GM18907 (cell line): ENCODE results near the gene IFITM1.
"Not testable (repeated sequence)": the region's sequence is repeated elsewhere in the genome, so short reads cannot be mapped to it uniquely, and the experiment has no call there.

ENCODE experiments used
- ATAC-seq: cut with Tn5 transposase; IDR thresholded peaks from one replicate; pipeline ENCODE4 v1.9.1; 2021; ENCODE audit warnings: mild to moderate bottlenecking, moderate library complexity; ENCODE audit not compliant: unreplicated experiment

Gene IFITM1

DNA sequence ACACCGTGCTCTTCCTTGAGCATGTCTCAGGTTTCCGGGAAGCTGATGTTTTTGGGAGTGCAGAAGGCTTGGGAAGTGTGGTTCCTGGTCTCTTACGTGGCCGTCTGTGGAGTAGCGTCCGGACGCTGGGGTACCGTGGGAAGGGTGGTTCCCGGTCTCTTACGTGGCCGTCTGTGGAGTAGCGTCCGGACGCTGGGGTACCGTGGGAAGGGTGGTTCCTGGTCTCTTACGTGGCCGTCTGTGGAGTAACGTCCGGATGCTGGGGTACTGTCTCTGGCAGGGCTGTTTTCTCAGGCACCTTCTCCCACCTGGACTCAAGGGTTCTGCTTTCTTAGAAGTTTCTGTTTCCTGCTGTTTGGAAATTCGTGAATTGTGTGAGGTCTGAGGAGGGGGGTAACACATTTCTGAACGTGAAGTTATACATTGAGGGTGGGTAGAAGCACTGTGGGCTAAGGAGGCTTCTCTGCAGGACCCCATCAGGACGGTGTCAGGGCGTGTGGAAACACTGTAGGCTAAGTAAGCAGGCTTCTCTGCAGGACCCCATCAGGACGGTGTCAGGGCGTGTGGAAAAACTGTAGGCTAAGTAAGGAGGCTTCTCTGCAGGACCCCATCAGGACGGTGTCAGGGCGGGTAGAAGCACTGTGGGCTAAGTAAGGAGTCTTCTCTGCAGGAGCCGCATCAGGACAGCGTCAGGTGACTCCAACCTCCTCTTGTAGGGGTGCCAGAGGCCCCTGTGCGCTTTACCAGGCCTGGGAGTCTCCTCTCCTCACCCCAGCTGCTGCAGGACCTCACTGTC, 12.2 kb downstream of the IFITM1 start:
- ATAC-seq = no peak

DNA sequence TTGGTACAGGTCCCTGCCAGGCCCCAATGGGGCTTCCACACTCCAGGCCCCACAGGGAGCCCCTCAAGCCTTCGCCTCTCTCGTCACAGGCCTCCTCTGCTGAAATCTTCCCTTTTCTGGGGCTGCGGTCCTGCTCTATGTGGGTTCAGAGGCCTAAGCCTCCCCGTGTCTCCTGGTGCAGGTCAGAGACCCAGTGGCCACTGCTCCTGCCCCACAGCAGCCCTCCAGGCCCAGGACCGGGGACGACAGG, 12.7 kb downstream of the IFITM1 start:
- peak; percentile 3 for ATAC-seq

DNA sequence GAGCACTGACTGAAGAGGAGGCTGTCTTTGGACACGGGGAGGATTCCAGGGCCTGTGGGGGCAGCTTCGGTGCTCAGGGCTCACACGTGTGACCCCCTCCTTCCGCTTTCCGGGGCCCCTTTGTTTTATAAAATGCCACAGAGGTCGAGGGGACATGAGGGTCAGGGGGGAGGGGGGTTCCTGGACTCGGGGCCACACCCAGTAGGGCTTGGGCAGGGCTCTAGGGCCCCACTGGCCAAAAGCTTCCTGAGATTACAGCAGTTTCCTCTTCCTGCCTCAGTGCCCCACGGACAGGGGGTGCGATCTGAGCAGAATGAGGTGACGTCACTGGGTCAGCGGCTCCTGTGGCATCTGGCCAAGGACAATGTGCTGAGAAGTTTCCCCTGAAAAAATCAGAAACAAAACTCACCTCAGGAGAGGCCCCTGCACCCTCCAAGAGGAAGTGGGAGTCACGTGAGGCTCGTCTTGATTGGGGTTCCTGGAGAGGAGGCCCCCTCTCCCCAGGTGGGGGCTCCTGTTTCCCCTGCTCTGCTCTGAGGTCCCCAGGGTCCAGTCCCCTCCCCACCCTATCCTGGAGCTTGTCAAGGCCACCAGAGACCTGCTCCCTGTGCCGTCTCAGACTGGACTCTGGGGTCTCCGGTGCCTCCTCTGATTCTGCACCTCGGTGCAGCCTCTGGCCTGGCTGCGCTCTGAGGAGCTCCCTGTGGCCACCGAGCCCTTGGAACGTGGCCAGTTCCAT, 13.2 kb downstream of the IFITM1 start:
- peak; percentile 56 for ATAC-seq

DNA sequence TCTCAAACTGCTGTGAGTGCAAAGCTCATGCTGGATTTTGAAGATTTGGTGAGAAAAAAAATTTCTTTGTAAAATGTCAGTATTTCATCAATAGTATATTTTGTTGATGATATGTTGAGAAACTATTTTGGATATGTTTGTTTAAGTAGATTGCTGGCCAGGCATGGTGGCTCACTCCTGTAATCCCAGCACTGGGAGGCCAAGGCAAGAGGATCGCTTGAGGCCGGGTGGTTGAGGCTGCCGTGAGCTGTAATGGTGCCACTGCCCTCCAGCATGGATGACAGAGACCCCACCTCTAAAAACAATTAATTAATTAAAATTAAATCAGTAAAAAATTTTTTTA, 13.7 kb downstream of the IFITM1 start:
- no peak for ATAC-seq

- no peak for ATAC-seq
These were observed 14.2 kb downstream of the IFITM1 start for GRCh38 chr11:328012-328411.

DNA sequence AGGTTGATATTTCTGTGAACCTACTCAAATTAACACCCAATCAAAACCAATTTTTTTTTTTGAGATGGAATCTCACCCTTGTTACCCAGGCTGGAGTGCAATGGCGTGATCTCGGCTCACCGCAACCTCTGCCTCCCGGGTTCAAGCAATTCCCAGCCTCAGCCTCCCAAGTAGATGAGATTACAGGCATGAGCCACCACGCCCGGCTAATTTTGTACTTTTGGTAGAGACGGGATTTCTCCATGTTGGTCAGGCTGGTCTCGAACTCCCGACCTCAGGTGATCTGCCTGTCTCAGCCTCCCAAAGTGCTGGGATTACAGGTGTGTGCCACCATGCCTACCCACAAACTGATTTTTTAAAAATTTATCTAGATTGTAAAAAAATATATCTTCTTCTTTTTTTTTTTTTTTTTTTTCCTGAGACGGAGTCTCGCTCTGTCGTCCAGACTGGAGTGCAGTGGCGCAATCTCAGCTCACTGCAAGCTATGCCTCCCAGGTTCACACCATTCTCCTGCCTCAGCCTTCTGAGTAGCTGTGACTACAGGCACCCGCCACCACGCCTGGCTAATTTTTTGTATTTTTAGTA, 14.8 kb downstream of the IFITM1 start:
- ATAC-seq = not testable (repeated sequence)

- ATAC-seq = no peak
These were observed 16.0 kb downstream of the IFITM1 start for GRCh38 chr11:329886-330253.

GRCh38 chr11:330307-330693, 16.5 kb downstream of the IFITM1 start:
- ATAC-seq = no peak

- ATAC-seq = no peak
These were observed 17.0 kb downstream of the IFITM1 start for GRCh38 chr11:330694-331357.

DNA sequence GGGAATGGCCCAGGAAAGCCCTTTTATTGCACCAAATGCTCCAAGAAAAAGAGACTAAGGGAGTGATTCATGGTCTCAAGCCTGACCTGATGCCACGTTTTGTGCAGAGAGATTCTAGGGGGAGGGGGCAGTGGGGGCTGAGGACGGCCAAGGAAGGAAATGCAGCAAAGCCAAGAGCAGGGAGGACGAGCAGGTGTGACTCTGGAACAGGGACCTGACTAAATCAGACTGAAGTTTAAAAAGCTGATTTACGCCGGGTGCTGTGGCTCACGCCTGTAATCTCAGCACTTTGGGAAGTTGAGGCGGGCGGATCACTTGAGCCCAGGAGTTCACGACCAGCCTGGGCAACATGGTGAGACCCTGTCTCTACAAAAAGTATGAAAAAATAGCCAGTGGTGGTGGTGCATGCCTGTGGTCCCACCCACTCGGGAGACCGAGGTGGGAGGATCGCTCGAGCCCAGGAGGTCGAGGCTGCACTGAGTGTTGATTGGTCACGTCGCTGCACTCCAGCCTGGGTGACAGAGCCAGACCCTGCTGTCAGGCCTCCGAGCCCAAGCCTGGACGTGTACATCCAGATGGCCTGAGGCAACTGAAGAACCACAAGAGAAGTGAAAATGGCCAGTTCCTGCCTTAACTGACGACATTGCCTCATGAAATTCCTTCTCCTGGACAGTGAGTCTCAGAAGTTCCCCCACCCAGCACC, 17.7 kb downstream of the IFITM1 start:
- no peak for ATAC-seq

DNA sequence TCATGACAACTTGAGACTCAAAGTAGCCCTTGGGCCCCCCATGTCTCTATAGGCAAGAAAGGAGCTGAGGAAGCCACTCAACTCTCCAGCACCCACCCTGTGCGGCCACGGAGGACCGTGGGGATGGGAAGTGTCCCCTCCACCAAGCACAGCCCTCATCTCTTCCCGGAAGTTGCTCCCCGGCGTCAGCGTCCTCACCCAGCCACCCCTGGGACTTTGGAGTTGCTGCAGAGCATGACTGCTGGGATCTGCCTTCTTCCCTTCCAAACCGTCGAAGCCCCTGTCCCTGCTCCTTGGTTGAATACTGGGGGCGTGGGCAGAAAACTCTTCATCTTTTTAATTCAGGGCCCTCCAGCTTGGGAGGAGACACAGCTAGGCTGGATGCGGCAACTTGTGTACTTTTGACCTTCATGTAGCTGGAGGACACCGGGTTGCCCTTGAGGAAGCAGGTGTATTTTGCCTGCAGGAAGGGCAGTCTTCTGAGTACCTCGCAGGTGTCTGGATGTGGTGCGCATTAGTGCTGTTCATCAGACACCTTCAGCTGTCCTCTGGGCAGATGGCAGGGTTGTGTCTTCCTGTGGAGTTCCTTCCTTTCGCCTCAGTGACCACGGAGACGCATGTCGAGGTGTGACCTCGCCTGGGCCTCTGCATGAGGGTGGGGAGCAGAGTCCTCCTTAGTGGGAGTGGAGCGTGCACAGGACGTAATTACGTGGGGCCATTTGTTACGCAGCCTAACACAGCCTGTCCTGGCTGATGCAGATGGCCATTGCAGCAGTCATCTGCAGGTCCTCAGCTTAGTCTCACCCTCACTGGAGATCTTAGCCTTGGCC, 19.0 kb downstream of the IFITM1 start:
- no peak for ATAC-seq

- not testable (repeated sequence) for ATAC-seq
These were observed 19.9 kb downstream of the IFITM1 start for GRCh38 chr11:333616-334263.

DNA sequence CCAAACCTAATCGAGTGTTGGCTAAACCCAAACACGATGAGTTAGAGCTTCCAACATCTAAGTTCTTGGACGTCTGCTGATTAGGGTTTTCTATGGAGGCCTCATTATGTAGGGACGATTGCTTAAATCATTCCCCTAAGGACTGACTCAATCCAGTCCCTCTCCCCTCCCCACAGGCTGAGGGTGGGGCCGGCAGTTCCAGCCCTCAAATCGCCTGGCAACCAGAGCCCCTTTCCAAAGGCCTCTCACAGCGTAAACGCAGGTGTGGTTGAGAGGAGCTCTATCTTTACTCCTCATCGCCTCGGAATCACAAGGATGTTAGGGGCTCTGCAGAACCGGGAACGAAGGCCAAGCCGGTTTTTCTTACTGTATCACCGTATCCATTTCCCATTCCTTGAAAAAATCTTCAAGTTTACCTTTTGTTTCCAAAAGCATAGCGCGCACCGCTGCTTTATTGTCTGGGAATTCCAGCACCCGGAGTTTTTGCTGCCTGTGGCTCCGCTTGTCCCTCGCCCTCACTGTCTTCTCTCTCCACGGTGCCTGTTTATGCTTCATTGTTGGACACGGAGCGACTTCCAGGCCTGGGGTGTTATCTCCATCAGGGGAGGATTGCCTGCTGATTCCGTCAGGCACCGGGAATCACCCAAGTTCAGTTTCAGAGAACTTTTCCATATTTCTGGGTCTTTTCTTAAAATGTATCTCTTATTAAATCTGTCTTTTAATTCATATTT, 20.6 kb downstream of the IFITM1 start:
- ATAC-seq = no peak

DNA sequence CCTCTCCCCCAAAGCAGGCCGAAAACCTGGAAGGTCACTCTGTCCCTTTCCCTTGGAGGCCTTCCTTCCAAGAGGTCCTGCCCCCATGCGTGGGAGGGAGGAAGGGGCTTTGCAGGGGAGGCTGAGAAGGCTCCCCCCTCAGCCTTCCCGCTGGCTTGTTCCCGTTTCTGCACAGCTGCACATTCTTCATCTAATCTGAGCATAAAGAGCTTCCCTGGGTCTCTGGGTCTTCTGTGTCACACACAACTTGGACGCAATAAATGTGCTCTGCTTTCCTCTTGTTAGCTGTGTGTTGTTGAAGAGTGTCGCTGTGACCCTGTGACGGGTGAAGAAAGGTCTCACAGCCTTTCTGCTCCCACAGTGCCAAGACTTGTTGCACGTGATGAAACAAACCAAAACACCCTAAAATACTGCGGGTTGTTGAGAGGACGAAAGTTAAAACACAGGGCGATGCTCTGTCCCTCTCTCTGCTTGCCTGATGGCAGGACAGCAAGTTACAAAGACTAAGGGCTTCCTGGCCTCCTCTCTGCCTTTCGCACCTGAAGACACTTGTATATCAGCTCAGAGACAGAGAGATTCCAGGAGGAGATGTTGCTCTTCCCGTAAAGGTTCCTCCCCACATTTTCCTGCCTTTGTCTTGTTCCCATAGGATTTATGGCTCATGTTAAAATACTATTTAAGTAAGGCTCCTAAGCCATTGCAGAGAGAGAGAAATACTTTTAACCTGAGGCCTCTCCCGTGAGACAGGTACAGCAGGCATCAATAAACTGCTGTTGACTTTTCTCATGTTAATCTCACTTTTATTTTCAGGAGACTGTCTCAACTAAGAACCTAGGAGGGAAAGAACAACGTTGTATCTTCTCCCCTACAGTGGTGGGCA, 22.2 kb downstream of the IFITM1 start:
- ATAC-seq = no peak

- no peak for ATAC-seq
These were observed 22.9 kb downstream of the IFITM1 start for GRCh38 chr11:336659-337198.

DNA sequence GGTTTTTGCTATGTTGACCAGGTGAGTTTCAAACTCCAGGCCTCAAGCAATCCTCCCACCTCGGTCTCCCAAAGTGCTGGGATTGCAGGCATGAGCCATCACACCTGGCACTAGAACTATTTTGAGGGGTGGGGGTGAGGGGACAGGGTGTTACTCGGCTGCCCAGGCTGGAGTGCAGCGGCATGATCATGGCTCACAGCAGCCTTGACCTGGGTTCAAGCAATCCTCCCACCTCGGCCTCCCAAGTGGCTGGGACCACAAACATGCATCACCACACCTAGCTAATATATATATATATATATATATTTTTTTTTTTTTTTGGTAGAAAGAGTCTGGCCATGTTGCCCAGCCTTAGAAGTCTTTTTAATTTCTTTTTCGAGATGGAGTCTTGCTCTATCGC, 23.9 kb downstream of the IFITM1 start:
- no peak for ATAC-seq

- no peak for ATAC-seq
These were observed 26.1 kb downstream of the IFITM1 start for GRCh38 chr11:339963-340362.
